HG02610 (cell line): ENCODE results near the gene STK39.

ENCODE experiments used
- ATAC-seq: cut with Tn5 transposase; IDR thresholded peaks from one replicate; pipeline ENCODE4 v1.9.1; 2021; ENCODE audit warnings: mild to moderate bottlenecking, moderate library complexity; ENCODE audit not compliant: unreplicated experiment

Gene STK39

GRCh38 chr2:168058675-168059074 is 188.7 kb downstream of the STK39 start:
- ATAC-seq, result no peak

- ATAC-seq, result no peak
Observed at GRCh38 chr2:168056242-168056787, 191.1 kb downstream of the STK39 start.

GRCh38 chr2:168054657-168055056 is 192.7 kb downstream of the STK39 start:
- no peak for ATAC-seq

GRCh38 chr2:168053676-168054075 is 193.7 kb downstream of the STK39 start:
- no peak for ATAC-seq

- no peak for ATAC-seq
Observed at GRCh38 chr2:168052773-168053172, 194.6 kb downstream of the STK39 start.

GRCh38 chr2:168050377-168050776 is 197.0 kb downstream of the STK39 start:
- ATAC-seq, result no peak

GRCh38 chr2:168049609-168050008 is 197.8 kb downstream of the STK39 start:
- no peak for ATAC-seq

GRCh38 chr2:168047091-168047690 is 200.2 kb downstream of the STK39 start:
- no peak for ATAC-seq

GRCh38 chr2:168044579-168044978 is 202.8 kb downstream of the STK39 start:
- ATAC-seq, result no peak

GRCh38 chr2:168044176-168044575 is 203.2 kb downstream of the STK39 start:
- ATAC-seq, result no peak

- ATAC-seq, result peak; percentile 81
Observed at GRCh38 chr2:168042127-168042824, 205.1 kb downstream of the STK39 start.

GRCh38 chr2:168039881-168040280 is 207.5 kb downstream of the STK39 start:
- ATAC-seq, result no peak

- ATAC-seq, result no peak
Observed at GRCh38 chr2:168037778-168038177, 209.6 kb downstream of the STK39 start.

- no peak for ATAC-seq
Observed at GRCh38 chr2:168035458-168035857, 211.9 kb downstream of the STK39 start.

GRCh38 chr2:168034616-168035015 is 212.8 kb downstream of the STK39 start:
- ATAC-seq, result no peak

- ATAC-seq, result no peak
Observed at GRCh38 chr2:168033966-168034365, 213.4 kb downstream of the STK39 start.

GRCh38 chr2:168032091-168032490 is 215.3 kb downstream of the STK39 start:
- no peak for ATAC-seq

GRCh38 chr2:168030862-168031624 is 216.4 kb downstream of the STK39 start:
- peak; percentile 79 for ATAC-seq

- no peak for ATAC-seq
Observed at GRCh38 chr2:168029071-168029470, 218.3 kb downstream of the STK39 start.

GRCh38 chr2:168028362-168028761 is 219.0 kb downstream of the STK39 start:
- ATAC-seq, result no peak

GRCh38 chr2:168025487-168026202 is 221.8 kb downstream of the STK39 start:
- ATAC-seq, result no peak
